Breast epithelium (tissue), 3 donors: ENCODE data around the gene CIRBP.

ENCODE experiments used
- POLR2AphosphoS5 ChIP-seq, 3 donors: sonication (generic); formaldehyde crosslinking; IDR thresholded peaks; one replicate each; pipeline ENCODE4 v1.6.1; 2017; ENCODE audit warnings: antibody characterized with exemption in 3 of 3
- TF ChIP-seq, protein P1 (sequence below), 3 donors: fragments of 450-650 bp; IDR thresholded peaks; one replicate each; pipeline ENCODE4 v1.5.1; 2016 to 2017; ENCODE audit warnings: antibody characterized with exemption in 3 of 3, mild to moderate bottlenecking in 3 of 3, moderate library complexity in 3 of 3

DNA sequence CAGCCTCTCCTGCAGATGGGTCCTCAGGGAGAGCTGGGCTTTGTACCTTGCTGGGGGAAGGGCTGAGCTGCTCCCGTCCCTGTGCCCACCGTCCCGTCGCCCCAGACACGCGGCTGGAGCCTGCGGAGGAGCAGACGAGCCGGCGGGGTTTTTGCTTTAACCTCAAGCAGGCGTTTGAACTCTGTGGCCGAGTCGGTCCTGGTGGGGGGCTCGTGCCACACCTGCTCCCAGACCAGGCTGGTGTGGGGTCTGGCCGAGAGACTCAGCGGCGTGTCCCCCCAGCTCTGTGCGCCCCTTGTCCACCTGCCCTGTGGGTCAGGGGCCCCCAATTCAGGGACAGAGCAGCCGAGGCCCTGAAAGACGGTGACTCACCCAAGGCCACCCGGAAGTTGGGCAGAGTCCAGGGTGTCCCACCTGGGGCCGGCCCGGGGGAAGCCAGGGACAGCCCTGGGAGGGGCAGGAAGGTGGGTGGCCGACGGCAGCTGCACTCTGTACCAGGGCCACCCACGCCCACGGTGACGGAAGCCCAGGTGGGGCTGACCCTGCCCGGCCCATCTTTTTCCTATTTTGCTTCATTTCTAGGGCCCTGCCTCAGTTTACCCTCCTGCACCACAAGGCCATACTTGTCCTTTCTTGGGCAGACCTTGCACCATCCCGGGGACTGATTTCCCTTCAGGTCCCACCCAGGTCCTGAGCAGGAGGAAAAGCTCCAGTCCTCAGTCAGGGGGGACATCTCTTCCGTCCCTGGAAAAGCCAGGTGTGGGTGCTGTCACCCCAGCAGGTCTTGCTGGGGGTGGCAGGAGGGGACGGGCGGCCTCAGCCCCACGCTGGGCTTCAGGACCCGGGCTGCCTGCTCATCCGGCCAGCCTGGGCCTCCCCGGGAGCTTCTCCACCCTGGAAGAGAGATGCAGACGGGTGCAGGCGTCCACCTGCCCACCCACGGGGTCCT is 21.8 kb downstream of the CIRBP start:
- TF ChIP-seq, protein P1, sequence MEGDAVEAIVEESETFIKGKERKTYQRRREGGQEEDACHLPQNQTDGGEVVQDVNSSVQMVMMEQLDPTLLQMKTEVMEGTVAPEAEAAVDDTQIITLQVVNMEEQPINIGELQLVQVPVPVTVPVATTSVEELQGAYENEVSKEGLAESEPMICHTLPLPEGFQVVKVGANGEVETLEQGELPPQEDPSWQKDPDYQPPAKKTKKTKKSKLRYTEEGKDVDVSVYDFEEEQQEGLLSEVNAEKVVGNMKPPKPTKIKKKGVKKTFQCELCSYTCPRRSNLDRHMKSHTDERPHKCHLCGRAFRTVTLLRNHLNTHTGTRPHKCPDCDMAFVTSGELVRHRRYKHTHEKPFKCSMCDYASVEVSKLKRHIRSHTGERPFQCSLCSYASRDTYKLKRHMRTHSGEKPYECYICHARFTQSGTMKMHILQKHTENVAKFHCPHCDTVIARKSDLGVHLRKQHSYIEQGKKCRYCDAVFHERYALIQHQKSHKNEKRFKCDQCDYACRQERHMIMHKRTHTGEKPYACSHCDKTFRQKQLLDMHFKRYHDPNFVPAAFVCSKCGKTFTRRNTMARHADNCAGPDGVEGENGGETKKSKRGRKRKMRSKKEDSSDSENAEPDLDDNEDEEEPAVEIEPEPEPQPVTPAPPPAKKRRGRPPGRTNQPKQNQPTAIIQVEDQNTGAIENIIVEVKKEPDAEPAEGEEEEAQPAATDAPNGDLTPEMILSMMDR (IDR thresholded peaks at IDR 0.05), result no peak
- no peak for TF ChIP-seq POLR2AphosphoS5 (IDR thresholded peaks at IDR 0.05)
